Lung (tissue), 12 donors: ENCODE measurements around the gene PCBP3. TPM values are rescaled to one million over a fixed set of nuclear protein-coding genes. Genes with fewer than 3 reads are reported as not detected.

Experiments
- ATAC-seq: fragments of 200-7000 bp; cut with Tn5 transposase; one replicate; pipeline ENCODE4 v1.9.1; 2020; ENCODE audit warnings: moderate number of reproducible peaks; ENCODE audit not compliant: insufficient read depth, low FRiP score
- DNase-seq, 3 donors: peaks; one replicate each; pipeline ENCODE4 v3.0.0-alpha.2; 2013 to 2017
- H3K27ac ChIP-seq, 2 donors: one replicate each; pipeline ENCODE4 v1.5.1; 2013; ENCODE audit warnings: mild to moderate bottlenecking in 2 of 2, moderate library complexity in 2 of 2, control low read depth in 1 of 2, inconsistent platforms in 1 of 2, low read depth in 1 of 2, low read length in 1 of 2
- H3K27me3 ChIP-seq, 3 donors: one replicate each; pipeline ENCODE4 v1.5.1; 2013; ENCODE audit warnings: low read length in 2 of 3; ENCODE audit not compliant: control insufficient read depth in 3 of 3, insufficient read depth in 3 of 3
- H3K36me3 ChIP-seq, 4 donors: one replicate each; pipeline ENCODE4 v1.5.1; 2013; ENCODE audit warnings: low read length in 4 of 4, mild to moderate bottlenecking in 1 of 4, moderate library complexity in 1 of 4; ENCODE audit not compliant: control insufficient read depth in 4 of 4, insufficient read depth in 4 of 4
- H3K4me1 ChIP-seq, 5 donors: one replicate each; pipeline ENCODE4 v1.5.1; 2013; ENCODE audit warnings: low read length in 5 of 5, mild to moderate bottlenecking in 2 of 5, moderate library complexity in 1 of 5; ENCODE audit not compliant: control insufficient read depth in 5 of 5, insufficient read depth in 5 of 5
- H3K4me3 ChIP-seq: one replicate; pipeline ENCODE4 v1.5.1; 2013; ENCODE audit warnings: mild to moderate bottlenecking, control low read depth, moderate library complexity
- H3K9ac ChIP-seq, 2 donors: one replicate each; pipeline ENCODE4 v1.5.1; 2013; ENCODE audit warnings: low read length in 2 of 2, control low read depth in 1 of 2; ENCODE audit not compliant: insufficient read depth in 1 of 2
- H3K9me3 ChIP-seq, 4 donors: one replicate each; pipeline ENCODE4 v1.5.1; 2013; ENCODE audit warnings: low read length in 3 of 4, mild to moderate bottlenecking in 1 of 4, moderate library complexity in 1 of 4; ENCODE audit not compliant: control insufficient read depth in 4 of 4, insufficient read depth in 3 of 4
- WGBS, 2 donors: extraction: QIAGEN DNeasy Blood & Tissue Kit; methylation state at CpG; one replicate each; pipeline ENCODE4 v1.1.7; 2013; 5-methylcytosine and 5-hydroxymethylcytosine counted together
- polyA plus RNA-seq, 2 donors: library from polyadenylated mRNA; stranded (reverse); fragments of 200-250 nt; gene quantifications; one replicate each; pipeline ENCODE4 v1.2.1, GENCODE V29; 2013
- total RNA-seq, 2 donors: library from RNA; depleted of rRNA in 1 of 2; stranded (reverse); fragments of >200 nt in 1 of 2; gene quantifications; one replicate each; pipeline ENCODE4 v1.2.1, GENCODE V29; 2014 to 2021
- TF ChIP-seq, protein P1 (sequence below): IDR thresholded peaks from 2 replicates; pipeline ENCODE4 v1.5.1; 2012; ENCODE audit warnings: mild to moderate bottlenecking; ENCODE audit errors: control extremely low read depth, extremely low read depth
- donor health status: control.
- donor health status: control.
- donor health status: Bipolar disorder and iron deficiency.
- donor health status: healthy.
- donor health status: DM: yes; HTN: yes; CAD: no.

PCBP3 gene
- total and polyA plus RNA-seq, 4 donors, result 1.6 to 8.2 (median 3.1) TPM

DNA sequence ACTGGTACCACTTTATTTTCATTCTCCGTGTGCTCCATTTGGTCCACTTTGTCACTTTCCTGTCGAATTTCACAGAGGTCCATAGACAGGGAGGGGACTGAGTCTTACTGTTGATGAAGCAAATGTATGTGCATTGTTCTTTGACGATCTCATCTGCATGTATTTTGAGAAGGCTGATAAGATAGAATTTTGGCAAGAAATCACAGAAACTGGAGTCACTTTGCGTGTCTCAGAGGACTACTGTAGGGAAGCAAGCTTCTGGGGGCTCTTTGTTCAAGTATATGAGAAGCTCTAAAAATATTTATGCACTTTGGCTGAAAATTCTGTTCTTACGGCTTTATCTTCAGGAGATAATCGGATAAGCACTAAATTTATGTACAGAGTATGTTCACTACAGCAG lies 78.1 kb downstream of the PCBP3 start:
- ATAC-seq (no peak), DNase-seq (no peak)
- Histone ChIP-seq H3K27ac (no peak overlapping the region), H3K27me3 (peaks cover 0 to 3% (median 0%) of the 10 kb centered on the region in 3 donors), H3K9ac (no peak overlapping the region), H3K36me3 (no peaks in the 10 kb centered on the region), H3K4me3 (no peak overlapping the region), H3K9me3 (peaks cover 0 to 4% (median 0%) of the 10 kb centered on the region in 4 donors), H3K4me1 (peaks cover 0 to 5% (median 0%) of the 10 kb centered on the region in 5 donors)
- TF ChIP-seq, protein P1, sequence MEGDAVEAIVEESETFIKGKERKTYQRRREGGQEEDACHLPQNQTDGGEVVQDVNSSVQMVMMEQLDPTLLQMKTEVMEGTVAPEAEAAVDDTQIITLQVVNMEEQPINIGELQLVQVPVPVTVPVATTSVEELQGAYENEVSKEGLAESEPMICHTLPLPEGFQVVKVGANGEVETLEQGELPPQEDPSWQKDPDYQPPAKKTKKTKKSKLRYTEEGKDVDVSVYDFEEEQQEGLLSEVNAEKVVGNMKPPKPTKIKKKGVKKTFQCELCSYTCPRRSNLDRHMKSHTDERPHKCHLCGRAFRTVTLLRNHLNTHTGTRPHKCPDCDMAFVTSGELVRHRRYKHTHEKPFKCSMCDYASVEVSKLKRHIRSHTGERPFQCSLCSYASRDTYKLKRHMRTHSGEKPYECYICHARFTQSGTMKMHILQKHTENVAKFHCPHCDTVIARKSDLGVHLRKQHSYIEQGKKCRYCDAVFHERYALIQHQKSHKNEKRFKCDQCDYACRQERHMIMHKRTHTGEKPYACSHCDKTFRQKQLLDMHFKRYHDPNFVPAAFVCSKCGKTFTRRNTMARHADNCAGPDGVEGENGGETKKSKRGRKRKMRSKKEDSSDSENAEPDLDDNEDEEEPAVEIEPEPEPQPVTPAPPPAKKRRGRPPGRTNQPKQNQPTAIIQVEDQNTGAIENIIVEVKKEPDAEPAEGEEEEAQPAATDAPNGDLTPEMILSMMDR, result no peak
- WGBS, 2 donors, result 74 to 83% methylated on average over 6 of the region's 6 CpGs

DNA sequence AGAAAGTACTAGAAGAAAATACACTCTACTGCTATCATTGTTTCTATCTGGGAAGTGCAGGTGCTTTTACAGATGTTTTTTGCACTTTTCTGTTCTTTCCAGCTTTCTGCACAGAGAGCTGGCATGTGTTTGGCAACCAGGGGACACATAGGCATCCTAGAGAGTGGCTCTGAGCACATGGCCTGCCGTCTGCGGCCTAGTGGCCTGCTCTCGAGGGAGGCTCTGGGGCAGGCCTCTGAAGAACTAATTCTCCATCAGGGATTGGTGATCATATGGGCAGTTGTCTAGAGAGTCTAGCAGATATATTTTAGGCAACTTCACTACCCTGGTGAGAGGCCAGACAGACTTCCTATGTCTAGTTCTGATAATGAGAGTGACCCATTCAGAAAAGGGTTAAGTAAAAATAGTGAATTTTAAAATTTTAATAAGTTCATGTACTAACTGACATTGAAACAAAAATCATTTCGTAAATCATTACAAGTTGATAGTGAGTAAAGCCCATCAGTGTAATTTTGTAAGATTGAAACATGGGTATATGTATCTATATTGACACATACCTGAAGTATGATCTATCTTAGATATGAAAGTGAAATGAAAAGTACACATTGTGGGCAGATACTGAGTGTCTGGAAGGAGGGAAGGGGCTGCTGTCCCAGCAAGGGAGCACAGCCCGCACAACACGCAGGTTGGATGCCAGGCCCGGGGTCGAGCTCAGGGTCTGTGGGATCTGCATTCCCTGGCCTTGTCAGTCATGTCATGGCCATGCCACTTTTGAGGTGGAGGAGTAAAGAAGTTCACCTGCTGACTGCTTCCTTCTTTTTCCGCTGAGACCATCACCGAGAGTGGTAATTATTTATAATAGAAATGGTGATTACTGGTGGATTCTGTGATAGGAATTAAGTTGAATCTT lies 79.8 kb downstream of the PCBP3 start:
- Histone ChIP-seq H3K27me3 (peaks cover 0 to 3% (median 0%) of the 10 kb centered on the region in 3 donors), H3K9me3 (peaks cover 0 to 5% (median 0%) of the 10 kb centered on the region in 4 donors), H3K4me3 (no peak overlapping the region), H3K4me1 (peaks cover 0 to 5% (median 0%) of the 10 kb centered on the region in 5 donors), H3K27ac (no peak overlapping the region), H3K36me3 (no peaks in the 10 kb centered on the region), H3K9ac (no peak overlapping the region)
- DNase-seq, result no peak
- ATAC-seq, result no peak
- TF ChIP-seq, protein P1, result no peak
- WGBS, 2 donors, result 86 to 96% methylated on average over 10 of the region's 10 CpGs

DNA sequence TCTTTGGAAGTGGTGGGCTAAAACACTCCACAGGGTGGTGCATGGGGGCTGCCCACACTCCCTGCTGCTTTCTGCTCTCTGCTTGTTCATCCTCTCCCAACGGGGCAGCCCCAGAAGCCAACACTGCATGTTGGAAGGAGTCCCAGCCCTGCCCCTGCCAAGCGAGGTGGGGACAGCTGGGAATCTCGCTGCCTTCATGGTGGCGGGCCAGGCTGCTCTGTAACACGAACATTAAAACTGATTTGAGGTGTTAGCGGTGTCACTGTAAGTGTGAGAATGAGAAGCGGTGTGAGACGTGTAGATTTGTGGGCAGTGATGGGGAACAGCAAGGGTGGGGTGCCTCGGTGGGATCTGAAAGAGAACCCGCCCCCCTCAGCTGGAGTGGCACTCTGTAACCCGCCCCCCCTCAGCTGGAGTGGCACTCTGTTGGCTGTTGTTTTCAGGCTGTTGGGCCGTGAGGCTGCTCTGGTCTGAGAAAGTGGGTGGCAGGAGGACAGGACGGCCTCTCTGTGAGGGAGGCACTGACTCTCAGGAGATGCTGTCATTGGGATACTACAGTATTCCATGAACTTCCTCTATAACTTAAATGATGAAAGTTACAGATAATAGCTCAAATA lies 80.9 kb downstream of the PCBP3 start:
- DNase-seq, result peak; percentile 6 to 45 (median 18)
- H3K36me3 ChIP-seq, result no peaks in the 10 kb centered on the region
- H3K4me1 ChIP-seq, result peaks cover 0 to 5% (median 0%) of the 10 kb centered on the region in 5 donors
- 57 to 70% methylated on average over 13 of the region's 13 CpGs for WGBS, 2 donors
- H3K9me3 ChIP-seq, result peaks cover 0 to 4% (median 0%) of the 10 kb centered on the region in 4 donors
- H3K27me3 ChIP-seq, result no peaks in the 10 kb centered on the region
- ATAC-seq, result no peak
- no peak overlapping the region for H3K4me3 ChIP-seq
- H3K9ac ChIP-seq, result no peak overlapping the region
- no peak overlapping the region for H3K27ac ChIP-seq
- TF ChIP-seq, protein P1, result no peak
